ENCODE results near the gene NT5DC3. TPM values are rescaled to one million over a fixed set of nuclear protein-coding genes. Genes with fewer than 3 reads are reported as not detected.
"Not testable (repeated sequence)": the region's sequence is repeated elsewhere in the genome, so short reads cannot be mapped to it uniquely, and the experiment has no call there.

The NT5DC3 gene
- total RNA-seq, 2 experiments from 2014 or later: 9.6 TPM

- DNase-seq: no peak
- H3K4me1 Mint-ChIP-seq: peaks cover 3% of the 10 kb centered on the region
- H3K4me3 Mint-ChIP-seq: no peak overlapping the region
- H3K27ac Mint-ChIP-seq: no peak overlapping the region
- no peaks in the 10 kb centered on the region for H3K27me3 Mint-ChIP-seq
- H3K9me3 Mint-ChIP-seq: no peaks in the 10 kb centered on the region
- peaks cover 17% of the 10 kb centered on the region for H3K36me3 Mint-ChIP-seq
Measured at GRCh38 chr12:103812789-103813188, 28.2 kb downstream of the NT5DC3 start.

- DNase-seq: no peak
- peaks cover under 1% of the 10 kb centered on the region for H3K4me1 Mint-ChIP-seq
- H3K4me3 Mint-ChIP-seq: no peak overlapping the region
- H3K36me3 Mint-ChIP-seq: peaks cover 17% of the 10 kb centered on the region
- no peaks in the 10 kb centered on the region for H3K27me3 Mint-ChIP-seq
- no peaks in the 10 kb centered on the region for H3K9me3 Mint-ChIP-seq
- no peak overlapping the region for H3K27ac Mint-ChIP-seq
Measured at GRCh38 chr12:103811791-103812190, 29.2 kb downstream of the NT5DC3 start.

GRCh38 chr12:103810111-103810510 lies 30.9 kb downstream of the NT5DC3 start:
- Mint-ChIP-seq H3K9me3 (no peaks in the 10 kb centered on the region), H3K27ac (no peak overlapping the region), H3K4me3 (no peak overlapping the region), H3K36me3 (peaks cover 22% of the 10 kb centered on the region), H3K4me1 (no peaks in the 10 kb centered on the region), H3K27me3 (no peaks in the 10 kb centered on the region)
- no peak for DNase-seq

- not testable (repeated sequence) for H3K4me1 Mint-ChIP-seq, H3K4me3 Mint-ChIP-seq, DNase-seq, H3K27ac Mint-ChIP-seq, H3K27me3 Mint-ChIP-seq, H3K9me3 Mint-ChIP-seq
- peaks cover 22% of the 10 kb centered on the region for H3K36me3 Mint-ChIP-seq
Measured at GRCh38 chr12:103809639-103810038, 31.4 kb downstream of the NT5DC3 start.

GRCh38 chr12:103809154-103809553 lies 31.9 kb downstream of the NT5DC3 start:
- Mint-ChIP-seq H3K27ac (no peak overlapping the region), H3K36me3 (peaks cover 22% of the 10 kb centered on the region), H3K9me3 (no peaks in the 10 kb centered on the region), H3K4me1 (no peaks in the 10 kb centered on the region), H3K4me3 (no peak overlapping the region), H3K27me3 (no peaks in the 10 kb centered on the region)
- DNase-seq: no peak

GRCh38 chr12:103808239-103808880 lies 32.7 kb downstream of the NT5DC3 start:
- Mint-ChIP-seq H3K36me3 (peaks cover 19% of the 10 kb centered on the region), H3K27me3 (no peaks in the 10 kb centered on the region), H3K9me3 (no peaks in the 10 kb centered on the region), H3K27ac (no peak overlapping the region), H3K4me1 (no peaks in the 10 kb centered on the region), H3K4me3 (no peak overlapping the region)
- no peak for DNase-seq

- DNase-seq: no peak
- Mint-ChIP-seq H3K9me3 (no peaks in the 10 kb centered on the region), H3K27ac (no peak overlapping the region), H3K27me3 (no peaks in the 10 kb centered on the region), H3K4me3 (no peak overlapping the region), H3K4me1 (no peaks in the 10 kb centered on the region), H3K36me3 (peaks cover 22% of the 10 kb centered on the region)
Measured at GRCh38 chr12:103807561-103808238, 33.3 kb downstream of the NT5DC3 start.

- Mint-ChIP-seq H3K27ac (no peak overlapping the region), H3K9me3 (no peaks in the 10 kb centered on the region), H3K4me1 (no peaks in the 10 kb centered on the region), H3K36me3 (peaks cover 28% of the 10 kb centered on the region), H3K4me3 (no peak overlapping the region), H3K27me3 (no peaks in the 10 kb centered on the region)
- no peak for DNase-seq
Measured at GRCh38 chr12:103806803-103807202, 34.2 kb downstream of the NT5DC3 start.

GRCh38 chr12:103805655-103806360 lies 35.2 kb downstream of the NT5DC3 start:
- Mint-ChIP-seq H3K4me1 (no peaks in the 10 kb centered on the region), H3K36me3 (peaks cover 30% of the 10 kb centered on the region), H3K27ac (no peak overlapping the region), H3K9me3 (no peaks in the 10 kb centered on the region), H3K4me3 (no peak overlapping the region), H3K27me3 (no peaks in the 10 kb centered on the region)
- DNase-seq: no peak

- H3K27ac Mint-ChIP-seq: no peak overlapping the region
- H3K4me1 Mint-ChIP-seq: no peaks in the 10 kb centered on the region
- H3K4me3 Mint-ChIP-seq: no peak overlapping the region
- DNase-seq: no peak
- peaks cover 37% of the 10 kb centered on the region for H3K36me3 Mint-ChIP-seq
- no peaks in the 10 kb centered on the region for H3K27me3 Mint-ChIP-seq
- no peaks in the 10 kb centered on the region for H3K9me3 Mint-ChIP-seq
Measured at GRCh38 chr12:103803847-103804246, 37.2 kb downstream of the NT5DC3 start.

GRCh38 chr12:103802586-103802886 lies 38.5 kb downstream of the NT5DC3 start:
- Mint-ChIP-seq H3K9me3 (no peaks in the 10 kb centered on the region), H3K27ac (no peak overlapping the region), H3K27me3 (no peaks in the 10 kb centered on the region), H3K4me3 (no peak overlapping the region), H3K36me3 (peaks cover 40% of the 10 kb centered on the region), H3K4me1 (peaks cover 3% of the 10 kb centered on the region)
- DNase-seq: no peak

GRCh38 chr12:103801709-103802585 lies 39.1 kb downstream of the NT5DC3 start:
- Mint-ChIP-seq H3K36me3 (peaks cover 40% of the 10 kb centered on the region), H3K27me3 (no peaks in the 10 kb centered on the region), H3K4me1 (peaks cover 3% of the 10 kb centered on the region), H3K9me3 (no peaks in the 10 kb centered on the region), H3K4me3 (no peak overlapping the region), H3K27ac (no peak overlapping the region)
- no peak for DNase-seq

GRCh38 chr12:103799857-103800771 lies 40.9 kb downstream of the NT5DC3 start:
- no peak overlapping the region for H3K27ac Mint-ChIP-seq

GRCh38 chr12:103799504-103799856 lies 41.6 kb downstream of the NT5DC3 start:
- no peaks in the 10 kb centered on the region for H3K27me3 Mint-ChIP-seq
- H3K36me3 Mint-ChIP-seq: peaks cover 39% of the 10 kb centered on the region
- H3K9me3 Mint-ChIP-seq: no peaks in the 10 kb centered on the region
- peaks cover 3% of the 10 kb centered on the region for H3K4me1 Mint-ChIP-seq
- DNase-seq: no peak
- no peak overlapping the region for H3K4me3 Mint-ChIP-seq
- no peak overlapping the region for H3K27ac Mint-ChIP-seq

More at GRCh38 chr12:103799857-103800771, 40.9 kb downstream of the NT5DC3 start:
- Mint-ChIP-seq H3K36me3 (peaks cover 42% of the 10 kb centered on the region), H3K4me3 (no peak overlapping the region), H3K9me3 (no peaks in the 10 kb centered on the region), H3K4me1 (peaks cover 3% of the 10 kb centered on the region), H3K27me3 (no peaks in the 10 kb centered on the region)
- no peak for DNase-seq

All from activated naive CD8-positive, alpha-beta T cell treated with anti-CD3 and anti-CD28 coated beads for 36 hours (primary cell).